COLO829 (cell line): ENCODE data around the gene FLNC.

Experiments used
- DNase-seq: peaks from one replicate; pipeline ENCODE4 v3.0.0; 2012; ENCODE audit warnings: low spot score

Gene FLNC

DNA sequence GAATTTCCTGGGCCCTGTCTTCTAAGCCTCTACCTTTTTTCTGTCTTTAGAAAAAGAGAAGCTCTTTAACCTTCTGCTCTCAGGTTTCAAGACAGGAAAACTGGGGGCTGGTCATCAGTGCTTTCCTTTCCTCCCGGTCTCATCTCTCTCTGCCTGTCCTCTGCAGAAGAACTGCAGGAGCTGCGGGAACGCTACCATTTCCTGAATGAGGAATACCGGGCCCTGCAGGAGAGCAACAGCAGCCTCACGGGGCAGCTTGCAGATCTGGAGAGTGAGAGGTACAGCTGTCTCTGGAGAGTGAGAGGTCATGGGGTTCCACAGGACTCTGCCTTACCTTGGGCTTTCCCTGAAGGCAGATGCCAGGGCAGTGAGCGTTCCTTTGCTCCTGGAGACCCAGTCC lies 25.7 kb upstream of the FLNC start:
- no peak for DNase-seq

DNA sequence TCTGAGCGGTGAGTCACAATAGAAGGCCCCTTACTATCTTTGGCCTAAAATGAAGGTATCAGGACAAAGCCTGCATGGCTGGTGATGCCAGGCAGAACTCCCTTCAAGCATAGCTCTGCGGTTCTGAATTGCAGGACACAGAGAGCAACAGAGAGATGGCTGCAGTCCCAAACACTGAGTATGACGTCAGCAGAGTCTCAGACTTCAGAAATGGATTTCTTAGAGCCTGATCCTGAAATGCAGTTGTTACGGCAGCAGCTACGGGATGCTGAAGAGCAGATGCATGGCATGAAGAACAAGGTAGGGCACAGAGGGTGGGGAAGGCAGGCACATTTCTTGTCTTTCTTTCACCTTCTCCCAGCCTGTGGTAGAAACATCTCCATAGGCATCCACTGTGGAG lies 25.0 kb upstream of the FLNC start:
- DNase-seq = no peak

GRCh38 chr7:128807191-128807590 lies 23.0 kb upstream of the FLNC start:
- DNase-seq = no peak

DNA sequence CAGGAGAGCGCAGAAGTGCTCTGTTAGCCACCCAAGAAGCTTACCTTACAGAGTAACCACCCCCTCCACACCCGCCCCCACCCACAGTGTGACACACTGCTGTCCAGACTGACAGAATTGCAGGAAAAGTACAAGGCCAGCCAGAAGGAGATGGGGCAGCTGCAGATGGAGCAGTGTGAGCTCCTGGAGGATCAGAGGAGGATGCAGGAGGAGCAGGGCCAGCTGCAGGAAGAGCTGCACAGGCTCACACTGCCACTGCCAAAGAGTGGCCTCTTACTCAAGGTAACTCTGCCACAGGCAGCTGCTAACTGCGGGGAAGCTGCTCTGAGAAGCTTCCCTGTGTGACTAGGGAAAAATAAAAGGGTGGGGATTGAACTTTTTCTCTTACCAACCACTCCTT lies 20.8 kb upstream of the FLNC start:
- DNase-seq = no peak

GRCh38 chr7:128810473-128810872 lies 19.7 kb upstream of the FLNC start:
- no peak for DNase-seq

- no peak for DNase-seq
These were observed 19.2 kb upstream of the FLNC start for GRCh38 chr7:128810997-128811396.

DNA sequence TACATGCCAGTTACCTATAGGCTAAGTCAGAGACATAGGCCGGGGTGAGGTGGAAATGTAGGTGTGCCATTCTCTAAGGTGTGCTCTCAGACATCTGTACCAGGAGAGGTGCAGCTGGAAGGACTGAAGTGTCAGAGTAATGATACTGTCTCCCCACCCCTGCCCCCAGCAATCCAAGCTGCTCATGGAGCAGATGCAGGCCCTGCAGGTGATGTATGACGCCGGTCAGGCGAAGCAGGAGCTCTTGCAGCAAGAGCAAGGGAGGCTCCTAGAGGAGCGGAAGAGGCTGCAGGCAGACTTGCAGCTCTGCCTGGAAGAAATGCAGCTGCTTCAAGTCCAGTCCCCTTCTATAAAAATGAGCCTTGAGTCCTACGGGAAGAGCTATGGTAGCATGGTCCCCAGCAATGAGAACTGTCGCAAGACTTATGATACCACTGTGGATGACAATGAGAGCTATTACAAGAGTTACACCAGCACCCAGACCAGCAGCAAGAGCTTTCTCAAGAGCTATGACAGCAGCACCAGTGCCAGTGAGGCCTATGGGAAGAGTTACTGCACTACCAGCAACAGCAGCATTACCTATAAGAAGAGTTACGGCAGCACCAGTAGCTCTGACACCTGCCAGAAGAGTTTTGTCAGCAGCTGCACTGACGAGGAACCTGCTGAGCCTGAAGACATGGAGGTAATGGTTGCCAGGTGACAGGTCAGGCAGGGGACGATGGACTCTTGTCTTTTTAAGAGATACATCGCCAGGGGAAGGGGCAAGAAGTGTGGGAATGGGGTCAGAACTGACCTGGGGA lies 18.4 kb upstream of the FLNC start:
- no peak for DNase-seq

- no peak for DNase-seq
These were observed 17.6 kb upstream of the FLNC start for GRCh38 chr7:128812514-128813168.

DNA sequence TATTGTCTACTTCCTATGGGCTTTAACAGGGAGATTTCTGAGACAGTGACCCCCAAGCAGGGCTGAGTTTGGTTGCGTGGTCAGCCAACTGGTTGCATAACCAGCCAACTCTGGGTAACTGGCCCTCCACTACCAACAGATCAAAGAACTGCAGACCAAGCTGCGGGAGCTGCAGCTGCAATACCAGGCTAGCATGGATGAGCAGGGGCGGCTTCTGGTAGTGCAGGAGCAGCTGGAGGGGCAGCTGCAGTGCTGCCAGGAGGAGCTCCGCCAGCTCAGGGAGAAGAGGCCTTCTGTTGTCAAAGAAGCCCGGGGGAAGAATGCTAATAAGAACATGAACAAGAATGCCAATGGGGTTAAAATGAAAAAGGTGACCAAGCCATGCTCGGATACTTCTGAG lies 15.7 kb upstream of the FLNC start:
- DNase-seq = no peak

DNA sequence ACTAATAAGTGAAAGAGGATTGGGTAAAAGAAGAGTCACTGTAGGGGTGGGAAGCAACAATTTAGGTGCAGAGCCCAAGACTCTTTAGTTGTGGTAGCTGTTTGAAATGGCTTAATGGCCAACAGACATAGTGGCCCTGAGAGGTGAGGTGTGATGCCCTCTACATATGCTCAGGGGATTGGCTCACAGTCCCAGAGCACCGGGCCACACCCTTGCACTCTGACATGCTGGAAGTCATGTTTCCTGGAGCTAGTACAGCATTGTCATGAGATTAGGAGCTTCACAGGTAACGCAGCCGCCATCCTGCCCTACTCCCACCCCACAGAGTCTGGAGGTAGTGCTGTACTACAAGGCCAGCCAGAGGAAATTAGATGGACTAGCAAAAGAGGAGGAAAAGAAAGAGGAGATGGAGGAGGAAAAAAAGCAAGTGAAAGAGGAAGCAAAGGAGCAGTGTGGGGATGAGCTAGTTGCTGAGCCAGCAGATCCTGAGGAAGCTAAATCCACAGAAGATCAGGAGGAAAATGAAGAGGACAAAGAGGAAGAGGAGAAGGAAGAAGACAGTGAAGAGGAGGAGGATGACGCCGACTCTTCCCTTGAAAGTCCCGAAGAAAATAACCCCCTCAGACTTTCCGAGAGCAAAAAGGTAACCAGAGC lies 14.8 kb upstream of the FLNC start:
- DNase-seq = no peak

- DNase-seq = no peak
These were observed 11.5 kb upstream of the FLNC start for GRCh38 chr7:128818694-128819093.

DNA sequence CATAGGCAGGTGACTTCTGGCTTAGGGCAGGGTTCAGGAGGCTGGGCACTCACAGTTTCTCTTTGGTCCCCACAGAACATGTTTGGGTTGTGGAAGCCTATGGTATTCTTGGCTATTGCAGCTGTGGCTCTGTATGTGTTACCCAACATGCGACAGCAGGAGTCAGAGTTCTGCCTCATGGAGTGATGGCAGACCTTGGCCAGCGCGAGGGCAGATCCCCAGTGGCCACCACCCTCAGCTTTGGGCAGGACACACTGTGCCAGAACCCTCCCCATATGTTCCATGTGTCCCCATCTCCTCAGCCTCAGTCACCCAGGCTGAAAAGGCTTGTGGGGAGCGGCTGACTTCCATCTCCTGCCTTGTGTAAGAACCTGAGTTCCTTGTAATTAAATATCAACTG lies 8.5 kb upstream of the FLNC start:
- DNase-seq = no peak

- DNase-seq = no peak
These were observed 3.7 kb upstream of the FLNC start for GRCh38 chr7:128826512-128826911.

DNA sequence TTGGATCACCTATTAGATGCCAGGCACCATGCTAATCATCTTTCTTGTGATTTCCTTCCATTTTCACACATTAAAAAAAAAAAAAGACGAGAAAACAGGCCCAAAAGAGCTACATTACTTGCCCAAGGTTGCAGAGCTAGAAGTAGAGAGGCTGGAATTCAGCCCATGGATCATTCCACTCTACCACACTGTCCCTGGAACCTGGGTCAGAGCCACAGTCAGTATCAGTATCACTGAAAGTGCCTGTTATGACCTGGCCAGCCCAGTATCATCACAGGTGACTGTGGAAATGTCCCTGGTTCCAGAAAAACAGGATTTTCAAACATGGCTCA lies 3.3 kb upstream of the FLNC start:
- no peak for DNase-seq

GRCh38 chr7:128827248-128827958 lies 2.8 kb upstream of the FLNC start:
- no peak for DNase-seq

DNA sequence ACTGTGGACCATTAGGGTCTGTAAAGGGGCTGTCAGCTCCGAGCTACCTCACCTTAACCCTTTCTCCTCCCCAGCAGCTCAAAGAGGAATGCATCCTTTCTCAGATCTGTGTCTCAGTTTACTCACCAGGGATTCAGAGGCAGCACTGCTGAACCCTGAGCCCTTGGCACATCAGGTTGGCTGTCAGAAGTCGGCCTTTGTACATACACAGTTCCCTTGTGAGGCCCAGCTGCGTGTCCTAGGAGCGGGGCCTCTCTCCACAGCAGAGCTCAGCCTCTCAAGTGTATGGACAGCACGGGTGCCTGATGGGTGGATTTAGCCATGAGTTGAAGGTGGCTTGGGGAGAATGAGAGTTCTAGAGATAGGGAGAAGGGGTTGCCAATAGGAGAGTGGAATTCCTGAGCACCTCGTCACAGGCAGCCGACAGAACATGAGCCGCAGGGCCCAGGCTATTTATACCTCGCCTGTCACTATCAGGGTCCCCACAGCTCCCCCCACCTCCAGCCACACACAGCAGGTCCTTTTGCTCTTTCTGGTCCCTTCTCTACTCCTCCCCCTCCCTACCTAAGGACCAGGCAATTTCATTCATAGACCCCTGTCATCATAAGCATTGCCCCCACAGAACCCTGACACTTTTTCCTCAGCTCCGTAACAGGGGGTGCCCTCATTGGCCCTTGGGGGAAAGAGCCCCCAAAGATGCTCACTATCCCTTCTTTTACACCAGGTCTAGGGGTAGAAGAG lies 2.1 kb upstream of the FLNC start:
- no peak for DNase-seq

GRCh38 chr7:128829391-128830166 lies 627 bp upstream of the FLNC start:
- no peak for DNase-seq

DNA sequence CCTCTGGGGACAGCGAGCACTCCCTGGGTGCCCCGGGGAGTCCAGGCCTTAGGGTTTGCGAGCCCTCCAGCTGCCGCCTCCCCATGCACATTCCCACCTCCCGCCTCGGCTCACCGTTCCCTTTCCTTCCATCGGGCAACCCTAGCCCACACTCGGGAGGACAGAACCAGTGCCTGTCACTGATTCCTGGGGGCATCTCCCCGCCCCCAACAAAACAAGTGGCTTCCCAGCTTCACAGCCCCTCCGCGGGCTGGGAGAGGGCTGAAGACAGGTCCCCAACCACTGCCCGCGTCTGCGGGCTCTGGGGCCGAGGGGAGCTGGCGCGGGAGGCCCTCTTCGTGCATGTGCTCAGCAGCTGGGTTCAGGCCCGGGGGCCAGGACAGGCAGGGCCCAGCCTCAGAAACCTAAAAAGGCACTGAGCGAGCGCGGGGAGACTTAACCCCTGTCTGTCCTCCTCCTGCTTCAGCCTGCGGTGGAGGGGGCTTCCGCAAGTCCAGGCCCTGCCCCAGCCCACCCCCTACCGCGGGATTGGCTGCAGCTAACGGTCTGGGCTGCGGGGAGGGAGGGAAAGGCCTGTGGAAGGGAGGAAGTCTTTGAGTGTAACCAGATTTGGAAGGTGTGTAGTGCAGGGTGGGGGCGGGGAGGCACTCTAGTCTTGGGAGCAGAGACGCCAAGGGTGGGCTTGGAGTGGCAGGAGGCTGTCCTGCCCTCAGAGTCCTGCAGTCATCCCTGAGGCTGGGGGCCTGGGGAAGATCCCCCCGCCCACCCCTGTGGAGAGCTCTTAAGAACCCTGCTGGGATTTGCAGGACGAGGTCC lies 1.2 kb downstream of the FLNC start:
- DNase-seq = no peak

GRCh38 chr7:128831994-128832879 lies 2.0 kb downstream of the FLNC start:
- no peak for DNase-seq

DNA sequence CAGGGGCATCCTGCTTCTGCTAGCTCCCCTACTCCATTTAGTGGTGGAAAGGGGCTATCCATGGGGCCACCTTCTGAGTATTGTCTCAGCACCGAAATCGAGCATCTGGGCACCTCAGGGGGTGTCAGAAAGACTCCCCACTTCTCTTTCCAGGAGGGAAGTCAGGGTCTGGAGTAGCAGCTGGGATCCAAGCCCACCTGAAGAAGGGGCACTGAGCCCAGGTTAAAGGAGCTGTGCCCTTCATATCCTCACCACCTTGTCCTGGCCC lies 2.6 kb downstream of the FLNC start:
- no peak for DNase-seq
